NT2/D1 (cell line): Measurements from ENCODE around the gene DNAH8.

Experiments used
- DNase-seq: peaks from one replicate; pipeline ENCODE4 v3.0.0-alpha.2; 2011; ENCODE audit warnings: low read depth, low spot score
- H3K27me3 ChIP-seq: 2 replicates; pipeline ENCODE4 v1.6.0; 2011; ENCODE audit warnings: mild to moderate bottlenecking; ENCODE audit not compliant: insufficient read length, insufficient read depth
- H3K36me3 ChIP-seq: 2 replicates; pipeline ENCODE4 v1.6.1; 2011; ENCODE audit warnings: mild to moderate bottlenecking, low read length, mixed read lengths; ENCODE audit not compliant: insufficient read depth, insufficient read length
- H3K4me1 ChIP-seq: 2 replicates; pipeline ENCODE4 v1.5.1; 2011; ENCODE audit not compliant: insufficient read depth, insufficient read length
- H3K4me3 ChIP-seq: 2 replicates; pipeline ENCODE4 v1.5.1; 2011; ENCODE audit warnings: low read depth; ENCODE audit not compliant: insufficient read length
- H3K9ac ChIP-seq: 2 replicates; pipeline ENCODE4 v1.6.0; 2011; ENCODE audit warnings: low read depth; ENCODE audit not compliant: insufficient read length
- H3K9me3 ChIP-seq: 2 replicates; pipeline ENCODE4 v1.5.1; 2011; ENCODE audit warnings: mild to moderate bottlenecking, low read length; ENCODE audit not compliant: insufficient read depth
- SUZ12 ChIP-seq: IDR thresholded peaks from 2 replicates; pipeline ENCODE4 v1.6.1; 2011; ENCODE audit not compliant: insufficient read length, insufficient read depth; ENCODE audit errors: extremely low read depth
- YY1 ChIP-seq: IDR thresholded peaks from 2 replicates; pipeline ENCODE4 v1.6.1; 2011; ENCODE audit not compliant: insufficient read length, insufficient read depth
- ZNF274 ChIP-seq: IDR thresholded peaks from 2 replicates; pipeline ENCODE4 v1.6.1; 2011; ENCODE audit warnings: mild to moderate bottlenecking, low read depth, low read length

DNAH8 gene

DNA sequence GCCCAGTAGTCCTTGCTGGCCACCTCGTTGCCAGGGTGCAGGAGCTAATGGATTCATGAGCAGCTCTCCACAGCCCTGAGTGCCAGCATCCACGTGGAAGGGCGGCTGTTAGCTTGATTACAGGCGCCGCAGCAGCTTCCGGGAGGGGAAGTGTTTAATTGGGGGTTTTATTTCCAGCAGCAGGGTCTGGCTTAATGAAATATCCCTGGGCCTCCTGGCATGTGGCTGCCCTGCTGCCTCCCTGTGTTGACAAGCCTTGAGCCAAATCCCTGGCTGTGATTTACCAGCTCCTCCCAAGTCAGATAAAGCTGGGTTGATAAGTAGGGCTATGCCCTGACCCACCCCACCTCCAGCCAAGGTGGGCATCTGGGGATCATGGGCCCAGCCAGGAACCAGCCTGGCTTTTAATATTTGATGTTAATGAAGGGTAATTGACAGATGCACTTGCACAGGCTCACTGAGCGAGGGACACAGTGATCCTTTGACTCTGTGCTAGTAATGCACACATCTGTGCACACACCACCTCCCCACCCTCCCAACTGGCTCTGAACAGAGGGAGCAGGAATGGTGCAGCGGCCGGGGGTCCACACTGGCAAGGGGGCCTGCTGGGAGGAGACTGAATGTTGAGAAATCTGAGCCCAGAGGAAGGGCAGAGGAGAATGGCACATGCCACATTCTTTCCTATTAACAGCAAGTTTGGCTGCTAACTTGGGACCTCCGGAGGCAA is 347.1 kb downstream of the DNAH8 start:
- no peaks in the 10 kb centered on the region for H3K27me3 ChIP-seq
- no peaks in the 10 kb centered on the region for H3K9me3 ChIP-seq
- no peaks in the 10 kb centered on the region for H3K36me3 ChIP-seq
- no peak overlapping the region for H3K9ac ChIP-seq
- no peak overlapping the region for H3K4me3 ChIP-seq
- TF ChIP-seq ZNF274 (no peak), YY1 (no peak), SUZ12 (no peak)
- H3K4me1 ChIP-seq = no peaks in the 10 kb centered on the region
- no peak for DNase-seq

- DNase-seq = no peak
- Histone ChIP-seq H3K4me1 (no peaks in the 10 kb centered on the region), H3K27me3 (no peaks in the 10 kb centered on the region), H3K9ac (no peak overlapping the region), H3K36me3 (no peaks in the 10 kb centered on the region), H3K4me3 (no peak overlapping the region), H3K9me3 (no peaks in the 10 kb centered on the region)
- TF ChIP-seq YY1 = no peak
- no peak for TF ChIP-seq SUZ12
- no peak for TF ChIP-seq ZNF274
These were observed 348.4 kb downstream of the DNAH8 start for GRCh38 chr6:39063526-39063925.

DNA sequence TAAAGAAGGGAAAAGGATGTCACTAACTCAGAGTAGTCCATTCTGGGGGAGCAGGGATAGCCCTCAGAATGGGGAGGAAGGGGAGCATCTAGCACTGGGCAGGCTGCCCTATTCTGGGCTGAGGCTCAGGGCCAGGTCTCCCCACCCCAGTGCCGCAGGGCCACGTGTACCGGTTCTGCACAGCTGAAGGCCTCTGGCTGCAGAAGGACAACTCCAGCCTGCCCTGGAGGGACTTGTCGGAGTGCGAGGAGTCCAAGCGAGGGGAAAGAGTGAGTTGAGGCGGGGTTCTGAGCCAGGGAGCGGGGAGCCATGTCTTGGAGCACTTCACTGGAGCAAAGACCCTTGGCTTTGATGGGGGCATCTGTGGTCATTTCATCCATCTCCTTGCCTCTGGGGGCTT is 350.4 kb downstream of the DNAH8 start:
- H3K4me1 ChIP-seq = no peaks in the 10 kb centered on the region
- H3K36me3 ChIP-seq = no peaks in the 10 kb centered on the region
- no peak overlapping the region for H3K9ac ChIP-seq
- no peaks in the 10 kb centered on the region for H3K27me3 ChIP-seq
- no peak overlapping the region for H3K4me3 ChIP-seq
- TF ChIP-seq ZNF274 = no peak
- TF ChIP-seq YY1 = no peak
- no peak for TF ChIP-seq SUZ12
- no peak for DNase-seq
- no peaks in the 10 kb centered on the region for H3K9me3 ChIP-seq

DNA sequence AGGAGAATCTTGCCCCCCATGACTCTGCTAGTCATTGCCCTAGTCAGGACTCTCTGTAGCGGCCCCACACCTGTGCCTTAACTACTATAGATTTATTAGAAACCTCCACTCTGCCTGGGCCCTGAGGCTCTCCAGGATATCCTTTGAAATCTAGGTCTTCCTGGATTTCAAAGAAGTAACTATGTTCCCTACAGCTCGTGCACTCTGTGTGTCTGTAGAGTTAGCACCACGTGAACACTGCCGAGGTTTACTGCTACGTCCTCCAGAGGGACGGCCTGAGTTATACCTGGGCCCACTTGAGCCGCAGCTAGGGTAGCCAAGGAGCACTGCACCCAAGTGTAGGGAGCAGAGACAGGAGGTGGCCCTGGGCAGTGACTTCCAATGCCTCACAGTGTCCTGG is 353.3 kb downstream of the DNAH8 start:
- no peaks in the 10 kb centered on the region for H3K4me1 ChIP-seq
- no peak for TF ChIP-seq ZNF274
- no peak for TF ChIP-seq YY1
- TF ChIP-seq SUZ12 = no peak
- no peaks in the 10 kb centered on the region for H3K27me3 ChIP-seq
- H3K9me3 ChIP-seq = no peaks in the 10 kb centered on the region
- no peaks in the 10 kb centered on the region for H3K36me3 ChIP-seq
- no peak overlapping the region for H3K9ac ChIP-seq
- H3K4me3 ChIP-seq = no peak overlapping the region
- DNase-seq = no peak

DNA sequence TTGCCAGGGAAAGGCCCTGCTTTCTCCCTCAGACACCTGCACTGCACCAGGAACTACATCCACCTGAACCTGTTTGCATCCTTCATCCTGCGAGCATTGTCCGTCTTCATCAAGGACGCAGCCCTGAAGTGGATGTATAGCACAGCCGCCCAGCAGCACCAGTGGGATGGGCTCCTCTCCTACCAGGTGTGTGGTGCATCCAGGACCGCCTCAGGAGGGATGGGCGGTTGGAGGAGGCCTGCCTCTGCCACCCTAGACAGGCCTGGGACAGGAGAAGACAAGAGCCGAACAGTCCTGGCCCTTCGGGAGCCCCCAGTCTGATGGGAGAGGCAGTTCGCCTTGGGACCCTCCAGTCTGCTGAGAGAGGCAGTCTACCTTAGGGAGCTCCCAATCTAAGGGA is 357.7 kb downstream of the DNAH8 start:
- Histone ChIP-seq H3K27me3 (no peaks in the 10 kb centered on the region), H3K36me3 (no peaks in the 10 kb centered on the region), H3K9ac (no peak overlapping the region), H3K4me3 (no peak overlapping the region), H3K4me1 (peaks cover 3% of the 10 kb centered on the region), H3K9me3 (no peaks in the 10 kb centered on the region)
- no peak for DNase-seq
- no peak for TF ChIP-seq SUZ12
- no peak for TF ChIP-seq ZNF274
- TF ChIP-seq YY1 = no peak

DNA sequence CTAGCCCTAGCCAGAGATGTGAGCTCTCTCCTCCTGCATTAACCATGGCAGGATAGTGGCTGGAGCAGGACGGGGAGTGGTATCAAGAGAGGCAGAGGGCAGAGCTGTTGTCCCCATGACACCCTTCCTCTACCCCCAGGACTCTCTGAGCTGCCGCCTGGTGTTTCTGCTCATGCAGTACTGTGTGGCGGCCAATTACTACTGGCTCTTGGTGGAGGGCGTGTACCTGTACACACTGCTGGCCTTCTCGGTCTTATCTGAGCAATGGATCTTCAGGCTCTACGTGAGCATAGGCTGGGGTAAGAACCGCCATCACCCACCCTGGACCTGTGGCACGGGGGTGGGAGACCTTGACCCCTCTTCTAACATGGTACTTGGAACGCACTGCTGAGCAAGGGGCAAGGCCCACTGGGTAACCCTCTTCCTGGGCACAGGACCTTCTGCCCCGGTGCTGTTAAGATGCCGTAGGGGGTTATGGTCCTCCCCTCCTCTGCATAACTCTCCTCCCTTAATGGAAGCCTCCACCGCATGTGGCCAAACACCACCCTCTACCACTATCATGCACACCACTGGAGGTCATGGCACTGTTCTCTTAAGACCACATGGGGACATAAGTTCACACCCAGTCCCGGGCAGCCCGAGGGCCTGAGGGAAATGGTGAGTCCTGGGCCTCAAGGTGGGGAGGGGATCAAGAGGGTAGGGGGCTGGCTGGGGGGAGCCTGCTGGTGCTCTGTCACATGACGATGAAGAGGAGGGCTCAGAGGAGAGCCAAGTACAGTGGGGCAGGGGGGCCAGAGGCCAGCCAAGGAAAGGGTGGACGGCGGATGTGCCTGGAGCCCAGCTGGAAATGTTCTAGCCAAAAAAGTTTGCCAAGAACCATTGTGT is 358.6 kb downstream of the DNAH8 start:
- Histone ChIP-seq H3K36me3 (no peaks in the 10 kb centered on the region), H3K4me3 (no peak overlapping the region), H3K9me3 (no peaks in the 10 kb centered on the region), H3K4me1 (peaks cover 3% of the 10 kb centered on the region), H3K27me3 (no peaks in the 10 kb centered on the region), H3K9ac (no peak overlapping the region)
- DNase-seq = no peak
- TF ChIP-seq ZNF274 = no peak
- TF ChIP-seq SUZ12 = no peak
- TF ChIP-seq YY1 = no peak

DNA sequence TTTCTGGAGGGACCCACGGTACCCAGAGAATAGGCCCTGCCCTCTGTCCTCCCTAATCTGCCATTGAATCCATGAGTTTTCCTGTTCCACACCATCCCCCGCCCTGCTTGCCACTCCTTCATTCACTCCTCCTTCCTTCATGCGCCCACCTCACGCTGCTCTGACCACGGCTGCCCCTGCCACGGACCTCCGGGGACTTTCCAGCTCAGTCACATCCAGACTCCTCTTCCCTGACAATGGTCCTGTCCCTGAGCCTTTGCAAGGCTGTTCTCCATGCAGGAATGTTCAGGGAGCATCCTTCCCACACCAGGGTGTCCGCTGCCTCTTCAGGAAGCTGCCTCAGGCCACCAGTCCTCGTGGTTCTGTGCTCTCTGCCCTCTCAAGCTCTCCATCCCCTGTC is 359.4 kb downstream of the DNAH8 start:
- Histone ChIP-seq H3K27me3 (no peaks in the 10 kb centered on the region), H3K9ac (no peak overlapping the region), H3K4me3 (no peak overlapping the region), H3K4me1 (peaks cover 3% of the 10 kb centered on the region), H3K9me3 (no peaks in the 10 kb centered on the region), H3K36me3 (no peaks in the 10 kb centered on the region)
- TF ChIP-seq SUZ12 = no peak
- no peak for TF ChIP-seq ZNF274
- TF ChIP-seq YY1 = no peak
- DNase-seq = no peak
